Tibial artery (tissue), 4 donors: ENCODE measurements around the gene LY6G5C.

Experiments used
- DNase-seq, 2 donors: peaks; one replicate each; pipeline ENCODE4 v3.0.0-alpha.2; 2019
- H3K27ac ChIP-seq, 2 donors: fragments of 200-600 bp; sonication (generic) in 1 of 2; 1 replicate in 1 of 2; 2 replicates in 1 of 2; pipeline ENCODE4 v1.5.1; 2018 to 2019; ENCODE audit warnings: mild to moderate bottlenecking in 1 of 2
- H3K27me3 ChIP-seq, 2 donors: fragments of 200-600 bp; sonication (generic) in 1 of 2; one replicate each; pipeline versions ENCODE4 v1.5.1 to v1.6.0; 2016 to 2019
- H3K36me3 ChIP-seq, 3 donors: fragments of 200-600 bp; sonication (generic) in 2 of 3; one replicate each; pipeline ENCODE4 v1.5.1; 2016 to 2019; ENCODE audit warnings: mild to moderate bottlenecking in 2 of 3
- H3K4me1 ChIP-seq, 4 donors: fragments of 200-600 bp; sonication (generic) in 2 of 4; 1 replicate in 3 of 4; 2 replicates in 1 of 4; pipeline ENCODE4 v1.5.1; 2016 to 2019
- H3K4me3 ChIP-seq, 2 donors: fragments of 200-600 bp; sonication (generic) in 1 of 2; 1 replicate in 1 of 2; 2 replicates in 1 of 2; pipeline ENCODE4 v1.5.1; 2018 to 2019; ENCODE audit warnings: mild to moderate bottlenecking in 2 of 2
- H3K9me3 ChIP-seq, 3 donors: fragments of 200-600 bp; sonication (generic) in 1 of 3; one replicate each; pipeline ENCODE4 v1.5.1; 2016 to 2019
- CTCF ChIP-seq, 2 experiments: fragments of 200-600 bp in 1 of 2; fragments of 450-650 bp in 1 of 2; IDR thresholded peaks; one replicate each; pipeline ENCODE4 v1.5.1; 2017 to 2019; ENCODE audit warnings: antibody characterized with exemption in 2 of 2, mild to moderate bottlenecking in 1 of 2, moderate library complexity in 1 of 2
- intact Hi-C: fragments of 100-400 bp; cut with DNase I; formaldehyde crosslinking; loops from one replicate; pipeline ENCODE4 v1.15.0; 2023; ENCODE audit warnings: low total_unique reads

Gene LY6G5C

GRCh38 chr6:31723245-31723979 is 42.5 kb upstream of the LY6G5C start, which contains the start of gene MPIG6B:
Gene MPIG6B (plus strand): TSS chr6:31723373. CDS start chr6:31723384, 11 bp downstream.
- intact Hi-C loops: loop anchor here (10.0 kb wide), 1 partner anchor 111 kb away; no protein-coding TSS in a partner anchor
- H3K27ac ChIP-seq: no peak within 1 kb of the TSS
- no peaks in the 10 kb centered on the region for H3K9me3 ChIP-seq
- H3K4me1 ChIP-seq: peaks cover 0 to 17% (median 11%) of the 10 kb centered on the region in 4 donors
- H3K4me3 ChIP-seq: no peak within 1 kb of the TSS
- peaks cover 20 to 38% (median 30%) of the 10 kb centered on the region in 3 donors for H3K36me3 ChIP-seq
- no peak for DNase-seq
- TF ChIP-seq CTCF (IDR thresholded peaks at IDR 0.05): no peak
- H3K27me3 ChIP-seq: no peaks in the 10 kb centered on the region

DNA sequence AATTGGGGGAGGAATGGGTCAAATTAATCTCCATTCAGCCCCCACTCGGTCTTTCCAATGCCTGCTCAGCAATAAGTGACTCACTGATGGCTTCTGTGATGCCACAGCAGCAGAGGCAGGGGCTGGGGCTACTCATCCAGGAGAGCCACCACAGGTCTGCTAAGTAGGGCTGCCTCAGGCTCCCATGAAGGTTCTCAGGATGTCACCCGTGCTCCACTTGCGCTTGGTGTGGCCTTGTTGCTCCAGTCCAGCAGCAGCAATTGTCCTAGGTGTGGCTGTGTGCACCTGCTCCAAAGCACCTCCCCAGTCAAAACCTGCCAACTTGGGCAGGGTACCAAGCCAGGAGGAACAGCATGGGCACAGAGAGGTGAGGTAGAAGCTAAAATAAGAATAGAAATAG is 41.3 kb upstream of the LY6G5C start:
- no peaks in the 10 kb centered on the region for H3K27me3 ChIP-seq
- H3K27ac ChIP-seq: no peak overlapping the region
- no peak overlapping the region for H3K4me3 ChIP-seq
- no peak for TF ChIP-seq CTCF (IDR thresholded peaks at IDR 0.05)
- H3K4me1 ChIP-seq: peaks cover 0 to 4% (median 1%) of the 10 kb centered on the region in 4 donors
- DNase-seq: no peak
- H3K36me3 ChIP-seq: peaks cover 15 to 31% (median 18%) of the 10 kb centered on the region in 3 donors
- no peaks in the 10 kb centered on the region for H3K9me3 ChIP-seq
- intact Hi-C loops: loop anchor here (10.0 kb wide), 1 partner anchor 113 kb away; no protein-coding TSS in a partner anchor

- Histone ChIP-seq H3K36me3 (peaks cover 8 to 24% (median 11%) of the 10 kb centered on the region in 3 donors), H3K4me3 (no peak within 1 kb of the TSS), H3K4me1 (no peaks in the 10 kb centered on the region), H3K27me3 (no peaks in the 10 kb centered on the region), H3K27ac (no peak within 1 kb of the TSS), H3K9me3 (no peaks in the 10 kb centered on the region)
- no peak for DNase-seq
- TF ChIP-seq CTCF (IDR thresholded peaks at IDR 0.05): no peak
- intact Hi-C loops: loop anchor here (10.0 kb wide), 1 partner anchor 113 kb away; no protein-coding TSS in a partner anchor
Measured at GRCh38 chr6:31721351-31722020, 40.6 kb upstream of the LY6G5C start, which contains the start of gene LY6G6C. Gene LY6G6C (minus strand): TSS chr6:31721746. CDS start chr6:31721679, 67 bp downstream.

- no peaks in the 10 kb centered on the region for H3K27me3 ChIP-seq
- no peak for TF ChIP-seq CTCF (IDR thresholded peaks at IDR 0.05)
- H3K27ac ChIP-seq: no peak overlapping the region
- DNase-seq: no peak
- intact Hi-C loops: loop anchor here (10.0 kb wide), 1 partner anchor 115 kb away; no protein-coding TSS in a partner anchor
- H3K36me3 ChIP-seq: peaks cover 0 to 12% (median 0%) of the 10 kb centered on the region in 3 donors
- no peak overlapping the region for H3K4me3 ChIP-seq
- no peaks in the 10 kb centered on the region for H3K4me1 ChIP-seq
- no peaks in the 10 kb centered on the region for H3K9me3 ChIP-seq
Measured at GRCh38 chr6:31720196-31720770, 39.4 kb upstream of the LY6G5C start.

GRCh38 chr6:31719001-31719400 is 38.1 kb upstream of the LY6G5C start:
- H3K4me3 ChIP-seq: no peak overlapping the region
- no peaks in the 10 kb centered on the region for H3K4me1 ChIP-seq
- no peaks in the 10 kb centered on the region for H3K27me3 ChIP-seq
- DNase-seq: no peak
- H3K9me3 ChIP-seq: no peaks in the 10 kb centered on the region
- no peak overlapping the region for H3K27ac ChIP-seq
- peaks cover 0 to 1% (median 0%) of the 10 kb centered on the region in 3 donors for H3K36me3 ChIP-seq
- intact Hi-C loops: no loop called here
- TF ChIP-seq CTCF (IDR thresholded peaks at IDR 0.05): no peak
